Activated CD8-positive, alpha-beta memory T cell treated with anti-CD3 and anti-CD28 coated beads, Interleukin-2, amount 50 U/mL, for 48 hours (primary cell): Measurements from ENCODE around the gene AKAP6.

Source experiments
- DNase-seq: peaks from one replicate; pipeline ENCODE4 v3.0.0-alpha.2; 2020

Gene AKAP6

DNA sequence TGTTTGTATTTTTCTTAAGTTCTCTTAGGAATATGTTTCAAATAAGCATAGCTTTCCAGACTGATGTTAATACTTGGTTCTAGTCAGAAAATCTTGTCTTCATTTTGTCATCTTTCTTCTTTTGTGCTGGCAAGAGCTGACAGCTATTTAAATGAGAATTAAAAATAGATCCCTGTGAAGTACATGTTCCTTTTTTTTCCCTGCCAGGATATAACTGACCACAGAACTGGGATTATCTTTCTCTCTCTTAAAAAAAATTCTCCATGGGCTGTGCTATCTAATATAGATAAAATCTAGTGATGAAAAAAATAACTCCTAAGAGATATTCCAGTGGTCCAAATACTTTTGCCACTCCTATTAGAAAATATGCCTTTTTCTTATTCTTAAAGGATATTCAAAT lies 163.4 kb downstream of the AKAP6 start:
- DNase-seq, result no peak

DNA sequence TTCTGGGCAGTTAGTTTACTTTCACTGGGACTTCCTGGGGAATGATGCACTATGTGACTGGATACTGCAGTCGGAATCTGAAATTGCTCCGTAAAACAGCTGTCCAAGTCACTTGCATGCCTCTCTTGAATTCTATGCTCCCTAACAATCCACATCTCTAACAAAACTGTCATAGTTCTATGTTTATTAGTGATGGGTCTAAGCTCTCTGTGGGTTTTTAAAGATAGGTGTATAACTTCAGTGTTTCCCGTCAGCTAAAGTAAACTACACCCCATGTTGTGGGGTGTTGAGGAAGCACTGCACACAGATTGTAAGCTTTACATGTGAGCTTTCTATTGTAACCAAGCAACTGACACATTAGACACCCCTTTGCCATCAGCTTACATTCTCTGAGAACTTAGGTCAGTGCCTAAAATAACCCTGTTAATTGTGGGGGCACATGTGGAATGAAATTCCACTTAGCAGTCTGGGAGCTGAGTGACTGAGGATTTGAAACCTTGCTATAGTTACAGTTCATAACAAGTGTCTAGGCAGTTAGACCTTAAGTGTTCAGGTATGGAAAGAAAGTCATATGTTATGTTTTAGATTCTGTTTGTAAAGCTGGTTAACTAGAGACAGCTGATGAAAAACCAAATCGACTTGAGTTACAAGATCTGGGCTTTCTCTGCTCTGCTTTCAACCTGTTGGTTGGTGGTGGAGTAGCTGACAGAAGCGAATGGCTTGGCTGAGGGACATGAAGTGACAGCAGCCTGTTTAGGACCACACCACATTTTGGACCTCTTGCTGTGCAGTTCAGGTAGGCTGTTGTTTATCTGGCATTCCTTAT lies 165.7 kb downstream of the AKAP6 start:
- no peak for DNase-seq

DNA sequence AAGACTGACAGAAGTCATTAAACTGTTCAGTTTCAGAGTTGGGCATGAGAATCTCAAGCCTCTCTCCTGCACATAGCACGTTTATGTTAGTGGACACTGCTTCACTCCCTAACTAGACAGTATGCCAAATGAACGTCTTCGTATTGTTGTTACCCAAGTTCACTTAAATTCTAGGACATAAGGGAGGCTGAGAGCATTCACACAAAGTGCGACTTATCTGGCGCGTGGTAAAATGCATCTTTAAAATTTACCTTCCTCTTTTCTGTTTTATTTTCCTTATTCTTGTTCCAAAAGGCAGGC lies 166.3 kb downstream of the AKAP6 start:
- no peak for DNase-seq

DNA sequence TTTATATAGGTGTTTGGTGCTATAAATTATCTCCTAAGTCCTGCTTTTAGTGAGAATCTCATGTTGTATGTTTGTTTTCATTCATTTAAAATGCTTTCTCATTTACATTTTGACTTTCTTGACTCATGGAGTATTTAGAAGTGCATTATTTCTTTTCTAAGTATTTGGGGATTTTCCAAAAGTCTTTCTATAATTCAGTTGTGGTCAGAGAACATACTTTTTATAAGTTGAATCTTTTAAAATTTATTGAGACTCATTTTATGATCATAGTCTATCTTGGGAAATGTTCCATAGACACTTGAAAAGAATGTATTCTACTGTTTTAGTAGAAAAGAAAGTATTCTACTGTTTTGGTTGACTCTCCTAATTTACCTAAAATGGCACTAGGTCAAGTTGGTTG lies 168.2 kb downstream of the AKAP6 start:
- no peak for DNase-seq

DNA sequence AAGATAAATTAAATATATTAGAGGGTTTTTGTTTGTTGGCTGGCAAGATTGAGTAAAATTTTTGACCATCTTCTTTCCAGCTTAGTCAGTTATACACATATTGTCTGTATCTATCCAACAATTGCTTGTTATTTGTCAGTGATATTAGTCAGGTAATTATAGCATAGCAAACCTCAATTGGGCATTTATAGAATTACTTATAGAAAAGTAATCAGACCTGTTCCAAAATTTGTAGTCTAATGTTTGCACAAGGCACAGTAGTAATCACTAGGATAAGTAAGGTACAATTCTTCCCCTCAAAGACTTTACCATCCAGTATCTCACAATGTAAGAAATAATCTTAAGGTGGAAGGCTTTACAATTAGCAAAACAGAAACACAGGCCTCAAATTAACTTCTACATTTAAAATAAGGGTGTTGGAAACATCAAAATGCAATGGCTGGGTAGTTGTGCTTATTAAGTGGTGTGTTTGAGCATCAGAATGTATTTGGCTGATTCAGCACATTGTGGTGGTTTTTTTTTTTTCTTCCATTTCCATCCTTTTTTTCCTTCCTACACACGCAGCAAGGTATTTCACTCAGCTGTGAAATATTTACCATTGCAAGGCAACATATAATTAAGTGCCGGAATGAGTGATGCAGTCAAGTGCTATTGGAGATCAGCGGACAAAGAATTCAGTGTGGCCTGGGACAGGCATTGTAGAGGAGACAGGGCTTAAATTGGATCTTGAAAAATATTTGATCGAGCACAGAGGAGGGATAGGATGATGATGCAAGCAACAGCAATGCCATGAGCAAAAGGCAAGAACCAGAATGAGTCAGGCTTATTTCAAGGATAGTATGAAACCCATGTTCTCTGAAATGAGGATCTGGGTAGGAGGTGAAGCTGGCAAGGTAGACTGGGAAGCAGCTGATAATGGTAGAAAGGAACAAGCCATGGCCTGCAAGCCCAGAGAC lies 178.2 kb downstream of the AKAP6 start:
- DNase-seq, result no peak

DNA sequence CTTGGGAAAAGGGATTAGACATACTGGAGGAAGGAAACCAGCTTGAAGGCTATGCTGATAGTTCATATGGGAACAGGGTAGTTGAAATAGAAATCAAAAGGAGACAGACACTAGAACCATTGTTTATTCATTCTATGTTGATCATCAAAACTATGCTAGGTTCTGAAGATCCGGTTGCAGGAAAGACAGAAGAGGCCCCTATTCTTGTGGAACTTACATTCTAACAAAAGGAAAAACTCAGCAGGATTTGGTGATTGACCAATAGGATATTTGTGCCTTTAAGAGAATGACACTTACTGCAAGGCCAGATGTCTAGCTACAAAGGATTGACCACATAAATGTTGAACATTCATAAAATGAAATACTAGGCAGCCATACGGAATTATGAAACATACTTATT lies 179.2 kb downstream of the AKAP6 start:
- no peak for DNase-seq

DNA sequence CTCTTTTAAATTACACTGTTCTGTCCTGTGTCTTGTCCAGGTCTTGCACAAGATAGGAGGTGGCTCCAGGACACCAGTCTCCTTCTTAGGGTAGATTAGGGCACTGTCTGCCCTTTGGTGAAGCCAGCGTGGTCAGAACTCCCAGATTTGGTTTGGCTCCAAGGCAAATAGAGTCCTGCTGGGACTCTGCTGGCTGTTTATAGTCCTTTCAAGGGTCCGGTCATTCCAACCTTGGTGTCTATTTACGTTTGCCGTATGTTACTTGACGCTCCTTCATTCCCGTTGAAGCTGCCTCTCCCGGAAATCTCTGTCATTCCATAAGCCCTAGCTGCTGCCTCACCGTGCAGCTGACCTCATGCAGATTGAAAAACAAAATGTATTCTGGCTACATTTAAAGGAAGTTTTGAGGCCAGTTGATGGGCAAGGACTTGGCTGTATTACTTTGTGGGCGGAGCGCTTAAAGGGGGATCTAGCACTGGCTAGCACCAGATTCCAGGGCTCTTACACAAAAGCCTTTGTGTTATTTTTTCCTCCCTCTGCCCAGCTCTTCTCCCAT lies 180.6 kb downstream of the AKAP6 start:
- DNase-seq, result no peak

DNA sequence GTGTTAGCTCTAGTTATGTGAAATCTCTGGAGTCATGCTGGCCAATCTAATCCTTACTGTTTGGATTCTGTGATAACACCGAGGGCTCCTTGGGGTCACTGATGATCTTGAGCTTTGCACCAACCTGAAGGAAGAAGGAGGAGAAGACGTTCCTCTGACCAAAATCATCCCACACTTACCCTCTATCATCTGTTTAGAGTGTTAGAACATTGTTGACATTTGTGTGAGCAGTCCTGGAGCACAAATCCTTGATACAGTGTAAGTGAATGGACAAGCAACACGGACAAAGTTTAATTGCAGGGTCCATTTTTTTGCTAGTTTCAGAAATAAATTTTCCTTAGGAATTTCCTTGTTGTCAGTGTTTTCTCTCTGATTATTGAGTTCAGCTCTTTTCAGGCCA lies 181.7 kb downstream of the AKAP6 start:
- DNase-seq, result no peak

DNA sequence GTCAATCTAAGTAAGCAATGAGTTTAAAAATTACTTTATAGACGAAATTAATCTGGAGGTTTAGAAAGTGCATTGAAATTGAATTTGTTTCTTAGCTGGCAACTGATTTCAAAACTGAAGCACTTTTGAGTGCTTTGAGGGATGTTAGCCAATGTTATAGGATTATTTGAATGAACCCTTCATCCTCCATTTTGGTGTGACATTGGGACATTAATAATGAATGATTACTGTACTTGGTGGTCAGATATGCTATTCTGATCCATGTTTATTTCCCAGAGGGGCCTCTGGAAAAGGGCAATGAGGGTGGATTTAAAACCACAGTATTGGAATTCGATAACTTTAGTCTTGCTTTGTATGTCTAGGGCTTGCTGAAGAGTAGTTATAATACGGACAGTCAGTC lies 183.2 kb downstream of the AKAP6 start:
- DNase-seq, result no peak

DNA sequence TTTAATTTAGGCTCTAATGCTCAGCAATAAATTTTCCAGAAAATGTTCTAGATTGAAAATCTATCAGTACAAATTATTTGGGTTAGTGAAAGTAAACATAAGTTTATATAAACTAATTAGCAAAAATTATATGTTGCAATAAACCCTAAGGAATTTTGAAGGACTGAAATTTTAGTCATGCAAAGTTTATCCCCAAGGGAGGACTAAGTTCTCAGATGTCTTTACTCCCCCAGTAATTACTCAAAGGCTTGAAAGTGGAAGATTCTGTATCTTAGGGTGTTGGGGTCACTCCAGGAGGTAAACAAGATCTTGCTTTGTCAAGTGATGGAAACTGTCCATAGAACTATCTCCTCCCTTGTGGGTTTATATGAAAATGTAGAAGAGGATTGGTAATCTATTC lies 183.7 kb downstream of the AKAP6 start:
- DNase-seq, result no peak

DNA sequence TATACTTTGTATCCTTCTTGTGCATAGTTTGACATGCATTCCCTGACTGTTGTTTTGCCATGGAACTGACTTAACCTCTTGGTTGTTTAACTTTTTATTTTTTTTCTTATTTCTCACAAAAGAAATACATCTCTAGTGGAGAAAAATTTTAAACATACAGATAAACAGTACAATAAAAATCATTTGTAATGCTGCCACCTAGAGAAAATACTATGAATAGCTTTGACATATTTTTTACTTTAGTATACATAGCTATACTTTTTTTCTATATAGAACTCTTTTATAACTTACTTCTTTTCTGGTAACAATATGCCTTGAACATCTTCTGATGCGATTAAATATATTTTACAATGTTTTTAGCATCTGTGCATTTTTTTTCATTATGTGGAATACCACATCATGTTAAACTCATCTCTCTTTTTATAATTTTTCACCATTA lies 184.5 kb downstream of the AKAP6 start:
- no peak for DNase-seq

DNA sequence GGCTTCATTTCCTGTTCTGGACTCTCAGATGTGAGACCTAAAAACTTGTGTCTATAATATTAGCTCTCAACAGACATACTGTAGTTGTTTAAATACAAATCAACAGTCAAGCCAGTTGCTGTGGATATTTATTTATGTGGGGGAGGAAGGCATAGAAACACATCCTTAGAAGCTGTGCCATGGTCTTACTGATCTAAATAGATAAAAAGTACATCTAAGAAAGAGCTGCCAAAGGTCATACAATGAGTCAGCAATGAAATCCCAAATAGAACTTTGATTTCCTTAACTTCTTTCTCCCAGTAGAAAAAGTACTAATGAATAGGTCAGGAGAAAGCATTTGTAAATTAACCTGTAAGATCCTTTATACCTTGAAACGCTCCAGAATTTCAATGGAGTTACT lies 185.1 kb downstream of the AKAP6 start:
- no peak for DNase-seq

DNA sequence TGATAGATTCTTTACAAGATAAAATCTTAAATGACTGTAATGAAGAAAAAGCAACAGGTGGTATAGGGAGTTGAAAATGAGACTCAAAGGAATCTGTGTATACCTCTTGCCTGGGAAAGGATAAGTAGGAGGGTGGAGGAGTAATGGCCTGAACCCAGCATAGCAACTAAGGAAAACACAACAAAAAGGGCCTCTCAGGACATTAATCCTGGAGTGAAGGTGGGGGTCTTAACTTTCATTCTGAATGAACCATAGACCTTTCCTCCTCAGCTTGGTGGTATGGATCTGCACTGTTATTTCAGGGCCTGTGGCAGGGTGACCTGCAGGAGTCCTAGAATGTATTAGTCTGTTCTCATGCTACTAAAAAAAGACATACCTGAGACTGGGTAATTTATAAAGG lies 185.6 kb downstream of the AKAP6 start:
- DNase-seq, result no peak

DNA sequence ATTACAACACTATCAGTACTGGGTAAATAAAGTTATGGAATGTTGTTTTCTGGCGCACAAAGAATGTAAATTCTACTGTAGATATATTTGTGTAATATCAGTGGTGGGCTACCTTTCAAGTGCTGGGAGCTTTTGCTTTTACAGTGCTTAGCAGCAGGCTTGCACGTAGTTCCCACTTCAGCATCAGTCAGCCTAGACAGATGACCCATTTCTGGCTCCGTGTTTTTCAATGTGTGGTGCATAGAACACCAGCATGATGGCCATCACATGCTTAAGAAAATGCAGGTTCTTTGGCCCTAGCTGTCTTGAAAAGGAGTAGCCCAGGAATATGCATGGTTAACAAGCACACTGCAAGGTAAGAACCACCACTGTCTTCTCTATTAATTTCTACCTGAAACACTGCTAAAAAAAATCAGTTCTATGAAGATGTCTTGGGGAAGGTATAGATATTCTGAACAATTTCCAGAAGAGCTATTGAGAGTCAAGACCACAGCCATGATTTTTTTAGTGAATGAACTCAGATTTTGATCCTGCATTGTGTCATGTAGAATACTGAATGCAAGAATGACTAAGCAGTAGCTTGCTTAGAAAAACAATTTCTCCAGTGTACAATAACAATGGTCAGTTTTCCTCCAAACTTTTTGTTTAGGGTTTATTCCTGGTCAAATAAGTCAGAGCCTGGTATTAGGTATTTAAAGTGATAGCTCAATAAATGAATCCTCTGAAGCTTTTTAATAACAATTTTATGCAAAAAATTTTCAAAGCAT lies 195.7 kb downstream of the AKAP6 start:
- DNase-seq, result no peak

DNA sequence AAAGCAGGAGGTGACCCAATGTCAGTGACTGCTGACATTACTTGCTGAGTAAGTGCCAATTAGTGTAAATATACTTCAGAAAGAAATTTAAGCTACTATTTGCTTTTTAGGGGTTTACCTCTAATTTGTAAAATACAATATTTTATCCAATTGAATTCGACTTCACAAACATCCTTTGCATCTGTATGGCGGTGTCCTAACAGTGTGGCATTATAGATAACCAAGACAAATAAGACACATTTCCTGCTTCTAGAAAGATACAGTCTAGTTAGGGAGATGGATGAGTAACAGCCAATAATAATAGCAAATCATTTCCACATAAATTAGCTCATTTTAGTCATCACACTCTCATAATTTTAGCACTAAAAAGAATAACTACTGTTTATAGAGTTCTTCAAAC lies 196.5 kb downstream of the AKAP6 start:
- DNase-seq, result no peak

DNA sequence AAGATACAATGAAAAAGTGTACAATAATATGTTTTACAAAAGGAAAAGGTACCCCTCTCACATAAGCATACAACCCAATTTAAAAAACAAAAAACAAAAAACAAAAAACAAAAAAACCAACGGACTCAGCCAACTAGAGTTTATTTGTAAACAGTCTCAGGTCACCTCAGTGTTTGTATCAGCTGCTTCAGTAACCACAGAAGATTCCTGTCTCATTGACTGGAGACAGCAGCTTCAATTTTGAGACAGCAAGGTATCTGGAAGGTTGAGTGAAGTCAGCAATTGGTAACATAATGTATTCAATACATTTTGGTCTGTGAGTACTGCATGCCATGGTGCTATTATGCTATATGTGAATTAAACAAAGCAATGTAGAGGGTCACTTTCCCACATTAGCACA lies 201.7 kb downstream of the AKAP6 start:
- DNase-seq, result no peak

DNA sequence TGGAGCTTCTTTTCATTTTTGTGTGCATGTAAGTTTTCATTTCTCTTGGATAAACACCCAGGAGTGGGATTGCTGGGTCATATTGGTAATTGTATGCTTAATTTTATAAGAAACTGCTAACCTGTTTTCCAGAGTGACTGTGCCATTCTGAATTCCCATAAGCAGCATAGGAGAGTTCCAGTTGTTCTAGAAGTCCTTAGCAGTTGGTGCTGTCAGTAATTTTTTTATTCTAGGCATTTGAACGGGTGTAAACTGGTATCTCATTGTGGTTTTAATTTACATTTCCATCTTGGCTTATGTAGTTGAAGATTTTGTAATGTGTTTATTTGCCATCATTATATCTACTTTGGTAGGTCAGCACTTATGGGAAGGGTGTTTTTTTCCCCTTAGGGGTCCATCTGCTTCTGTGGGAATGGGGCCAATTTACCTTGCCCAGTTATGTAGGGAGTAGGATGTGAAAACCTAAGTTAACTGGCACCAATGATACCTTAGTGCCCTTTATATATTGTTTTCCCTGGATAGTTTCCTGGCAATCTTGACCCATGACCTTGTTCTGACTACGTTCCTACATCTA lies 202.9 kb downstream of the AKAP6 start:
- DNase-seq, result no peak

DNA sequence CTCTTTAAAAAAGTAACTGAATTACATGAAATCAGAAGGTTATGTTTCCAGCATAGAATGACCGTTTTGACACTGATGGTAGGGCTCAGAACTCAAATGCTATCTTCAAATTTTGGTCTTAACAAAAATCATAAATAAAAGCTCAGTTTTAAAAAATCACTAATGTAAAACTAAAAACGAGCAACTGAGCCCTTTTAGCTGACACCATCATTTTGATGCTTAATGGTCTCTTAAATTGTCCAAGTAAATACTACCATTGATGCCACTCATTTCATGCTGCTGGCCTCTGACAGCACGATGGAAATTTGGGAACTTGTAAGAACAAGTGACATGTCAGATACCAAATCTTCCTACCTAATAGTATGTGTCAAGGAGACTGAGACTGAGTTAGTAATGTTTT lies 205.0 kb downstream of the AKAP6 start:
- DNase-seq, result no peak

DNA sequence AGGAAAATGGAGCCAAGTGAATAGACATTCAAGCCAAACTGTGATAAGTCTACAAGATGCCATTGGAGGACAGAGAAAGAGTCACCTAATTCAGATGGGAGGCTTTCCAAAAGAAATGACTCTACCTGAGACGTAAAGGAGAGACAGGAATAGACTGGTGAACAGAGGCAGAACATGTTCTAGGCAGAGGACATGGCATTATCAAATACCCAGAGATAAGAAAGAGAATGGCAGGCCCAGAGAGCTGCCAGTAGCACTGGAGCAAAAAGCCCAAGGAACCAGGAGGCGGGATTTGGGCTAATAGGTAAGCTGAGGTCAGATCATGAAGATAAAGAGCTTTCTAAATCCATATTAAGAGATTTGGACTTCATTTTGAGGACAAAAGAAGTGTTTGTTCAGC lies 207.1 kb downstream of the AKAP6 start:
- DNase-seq, result no peak

DNA sequence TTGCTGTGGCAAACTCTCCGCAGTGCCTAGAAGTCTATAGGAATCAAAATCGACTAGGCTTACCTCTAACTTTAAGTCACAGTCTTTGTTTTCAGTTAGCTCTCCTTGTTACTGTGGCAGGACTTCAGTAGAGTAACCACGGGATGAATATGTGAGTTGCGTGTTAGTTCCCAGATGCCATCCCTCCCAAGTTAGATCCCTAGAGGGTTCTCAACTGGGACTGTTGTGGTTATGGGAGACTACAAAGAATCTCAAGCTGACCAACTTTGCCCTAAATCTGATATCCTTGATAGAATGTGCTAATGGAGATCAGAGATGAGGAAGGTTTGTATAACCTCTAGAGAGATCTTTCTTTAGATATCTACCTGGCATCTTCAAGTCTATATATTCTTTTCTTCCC lies 208.1 kb downstream of the AKAP6 start:
- DNase-seq, result no peak

DNA sequence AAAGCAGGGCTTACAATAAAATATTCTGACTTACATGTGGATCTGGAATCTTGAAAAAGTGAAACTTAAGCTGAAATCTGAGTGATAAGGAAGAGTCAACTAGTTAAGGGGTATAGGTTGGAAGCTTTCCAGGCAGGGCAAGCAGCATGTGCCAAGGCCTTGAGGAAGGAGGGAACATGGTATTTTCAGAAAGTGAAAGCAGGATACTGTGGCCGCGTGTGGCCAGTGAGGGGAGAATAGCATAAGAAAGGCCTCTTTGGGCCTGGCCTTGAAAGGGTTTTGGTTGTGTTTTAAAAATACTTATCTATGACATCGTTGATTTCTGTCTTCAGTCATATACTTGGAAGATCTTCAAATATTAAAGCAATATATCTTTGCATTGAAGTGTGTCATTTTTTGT lies 213.4 kb downstream of the AKAP6 start:
- DNase-seq, result no peak

DNA sequence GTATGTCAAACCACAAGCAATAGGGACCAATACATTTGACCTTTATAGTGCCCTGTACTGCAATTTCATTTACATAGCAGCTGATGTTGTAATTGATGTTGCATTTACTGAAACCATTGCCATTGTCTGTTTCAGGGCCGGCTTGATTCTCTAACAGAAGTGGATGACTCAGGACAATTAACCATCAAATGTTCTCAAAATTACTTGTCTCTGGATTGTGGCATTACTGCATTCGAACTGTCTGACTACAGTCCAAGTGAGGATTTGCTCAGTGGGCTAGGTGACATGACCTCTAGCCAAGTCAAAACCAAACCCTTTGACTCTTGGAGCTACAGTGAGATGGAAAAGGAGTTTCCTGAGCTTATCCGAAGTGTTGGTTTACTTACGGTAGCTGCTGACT lies 216.0 kb downstream of the AKAP6 start:
- DNase-seq, result no peak
